Activated CD8-positive, alpha-beta T cell treated with anti-CD3 and anti-CD28 coated beads for 36 hours (primary cell): ENCODE data around the gene CEMIP. TPM values are rescaled to one million over a fixed set of nuclear protein-coding genes. Genes with fewer than 3 reads are reported as not detected.

ENCODE experiments used
- ATAC-seq: fragments of 200-7000 bp; cut with Tn5 transposase; one replicate; pipeline ENCODE4 v1.10.0; 2021; ENCODE audit warnings: mild to moderate bottlenecking, moderate library complexity
- CTCF ChIA-PET: fragments of 350-600 bp; sonication (Branson Sonifier 250); formaldehyde crosslinking; loops from one replicate; lab custom pipeline; 2021; ENCODE audit warnings: antibody characterized with exemption; lab: Charles Lee
- POLR2A ChIA-PET: fragments of 350-600 bp; sonication (Branson Sonifier 250); formaldehyde crosslinking; loops from one replicate; lab custom pipeline; 2021; ENCODE audit warnings: antibody characterized with exemption; lab: Charles Lee
- DNase-seq: peaks from one replicate; pipeline ENCODE4 v3.0.0-alpha.2; 2020
- H3K27ac Mint-ChIP-seq: one replicate; pipeline ENCODE4 v1.8.0; 2021; ENCODE audit warnings: mild to moderate bottlenecking, mixed read lengths
- H3K27me3 Mint-ChIP-seq: one replicate; pipeline ENCODE4 v1.8.0; 2021; ENCODE audit warnings: mixed read lengths
- H3K36me3 Mint-ChIP-seq: one replicate; pipeline ENCODE4 v1.8.0; 2021; ENCODE audit warnings: low read depth, mixed read lengths
- H3K4me1 Mint-ChIP-seq: one replicate; pipeline ENCODE4 v1.8.0; 2021; ENCODE audit warnings: low read depth, mixed read lengths
- H3K4me3 Mint-ChIP-seq: one replicate; pipeline ENCODE4 v1.8.0; 2021; ENCODE audit warnings: mild to moderate bottlenecking, moderate library complexity, mixed read lengths
- H3K9me3 Mint-ChIP-seq: one replicate; pipeline ENCODE4 v1.8.0; 2021; ENCODE audit warnings: mixed read lengths
- CTCF ChIP-seq: fragments of 200-600 bp; IDR thresholded peaks from one replicate; pipeline ENCODE4 v1.8.0; 2022; ENCODE audit warnings: antibody characterized with exemption, mild to moderate bottlenecking
- intact Hi-C: fragments of 100-400 bp; cut with micrococcal nuclease; formaldehyde crosslinking; loops from one replicate; pipeline ENCODE4 v1.10.0; 2022
- total RNA-seq, 2 experiments: library from RNA; stranded (reverse); gene quantifications; one replicate each; pipeline ENCODE4 v1.2.3, GENCODE V29; 2021

The CEMIP gene
- total RNA-seq, 2 experiments from 2014 or later, result not detected

- no peaks in the 10 kb centered on the region for H3K9me3 Mint-ChIP-seq
- ChIA-PET CTCF (no interaction called here), POLR2A (no interaction called here)
- H3K27me3 Mint-ChIP-seq, result peaks cover 7% of the 10 kb centered on the region
- no peaks in the 10 kb centered on the region for H3K4me1 Mint-ChIP-seq
- no peak for TF ChIP-seq CTCF
- no peaks in the 10 kb centered on the region for H3K36me3 Mint-ChIP-seq
- DNase-seq (no peak), ATAC-seq (no peak)
- no peak overlapping the region for H3K4me3 Mint-ChIP-seq
- no peak overlapping the region for H3K27ac Mint-ChIP-seq
- intact Hi-C loops, result no loop called here
Observed at GRCh38 chr15:80840182-80841130, 61.3 kb downstream of the CEMIP start.

- Mint-ChIP-seq H3K27ac (no peak overlapping the region), H3K9me3 (no peaks in the 10 kb centered on the region), H3K27me3 (peaks cover 7% of the 10 kb centered on the region), H3K4me1 (no peaks in the 10 kb centered on the region), H3K4me3 (no peak overlapping the region), H3K36me3 (no peaks in the 10 kb centered on the region)
- CTCF ChIA-PET, result no interaction called here
- DNase-seq (no peak), ATAC-seq (no peak)
- no peak for TF ChIP-seq CTCF
- POLR2A ChIA-PET, result no interaction called here
- intact Hi-C loops, result no loop called here
Observed at GRCh38 chr15:80841541-80841940, 62.4 kb downstream of the CEMIP start.

GRCh38 chr15:80844011-80844732, 65.0 kb downstream of the CEMIP start:
- ChIA-PET POLR2A (no interaction called here), CTCF (interaction anchor here (0.6 to 1.0 kb wide), 3 partner anchors 65 to 388 kb away, joined by 3 to 4 read pairs (median 4); partner anchors contain the start of gene CEMIP)
- H3K27me3 Mint-ChIP-seq, result peaks cover 5% of the 10 kb centered on the region
- TF ChIP-seq CTCF, result no peak
- no peak overlapping the region for H3K27ac Mint-ChIP-seq
- DNase-seq, result no peak
- no peak for ATAC-seq
- H3K36me3 Mint-ChIP-seq, result no peaks in the 10 kb centered on the region
- no peaks in the 10 kb centered on the region for H3K4me1 Mint-ChIP-seq
- H3K4me3 Mint-ChIP-seq, result no peak overlapping the region
- intact Hi-C loops, result no loop called here
- no peaks in the 10 kb centered on the region for H3K9me3 Mint-ChIP-seq

- ATAC-seq (no peak), DNase-seq (no peak)
- Mint-ChIP-seq H3K9me3 (no peaks in the 10 kb centered on the region), H3K27ac (no peak overlapping the region), H3K27me3 (peaks cover 11% of the 10 kb centered on the region), H3K4me1 (no peaks in the 10 kb centered on the region), H3K4me3 (no peak overlapping the region), H3K36me3 (no peaks in the 10 kb centered on the region)
- ChIA-PET CTCF (interaction anchor here (1.0 kb wide), 1 partner anchor 67 kb away, joined by 4 read pairs; the partner anchor contains the start of gene CEMIP), POLR2A (no interaction called here)
- intact Hi-C loops, result no loop called here
- no peak for TF ChIP-seq CTCF
Observed at GRCh38 chr15:80846031-80846815, 67.1 kb downstream of the CEMIP start.
